Keratinocyte (primary cell): ENCODE results near the gene PDE1C. TPM values are rescaled to one million over a fixed set of nuclear protein-coding genes. Genes with fewer than 3 reads are reported as not detected.

Experiments
- DNase-seq: peaks from one replicate; pipeline ENCODE4 v3.0.0-alpha.2; 2011; ENCODE audit warnings: low read depth, missing footprints, low spot score
- FAIRE-seq: peaks from 2 replicates; lab custom pipeline; 2011; peaks lifted over from hg19 to GRCh38; lab: Jason Lieb, UNC
- H2AFZ ChIP-seq: 2 replicates; pipeline ENCODE4 v1.6.0; 2012; ENCODE audit warnings: low read length, control low read depth, inconsistent platforms; ENCODE audit not compliant: control insufficient read depth
- H3K27ac ChIP-seq: 2 replicates; pipeline ENCODE4 v1.5.1; 2011; ENCODE audit warnings: low read length; ENCODE audit not compliant: control insufficient read depth, insufficient read depth
- H3K27me3 ChIP-seq: 3 replicates; pipeline ENCODE4 v1.6.0; 2011; ENCODE audit warnings: low read length; ENCODE audit not compliant: control insufficient read depth, insufficient read depth; ENCODE audit errors: extremely low read depth
- H3K36me3 ChIP-seq, 2 experiments: 2 replicates in 1 of 2; 3 replicates in 1 of 2; pipeline ENCODE4 v1.5.1; 2011; ENCODE audit warnings: low read length in 2 of 2, mild to moderate bottlenecking in 1 of 2; ENCODE audit not compliant: control insufficient read depth in 2 of 2, insufficient read depth in 2 of 2; ENCODE audit errors: extremely low read depth in 1 of 2
- H3K4me1 ChIP-seq: 3 replicates; pipeline ENCODE4 v1.5.1; 2011; ENCODE audit warnings: low read length; ENCODE audit not compliant: control insufficient read depth, insufficient read depth; ENCODE audit errors: extremely low read depth
- H3K4me2 ChIP-seq: 3 replicates; pipeline ENCODE4 v1.6.0; 2011; ENCODE audit warnings: low read depth, low read length; ENCODE audit not compliant: control insufficient read depth, insufficient read depth; ENCODE audit errors: extremely low read depth
- H3K4me3 ChIP-seq, 3 experiments: fragments of 200-600 bp in 1 of 3; sonication (generic) in 1 of 3; 2 replicates in 2 of 3; 3 replicates in 1 of 3; pipeline ENCODE4 v1.5.1; 2011 to 2016; ENCODE audit warnings: low read length in 3 of 3, mild to moderate bottlenecking in 3 of 3, control low read depth in 2 of 3, inconsistent platforms in 1 of 3, low read depth in 1 of 3, mixed read lengths in 1 of 3, mixed run types in 1 of 3, moderate library complexity in 1 of 3; ENCODE audit not compliant: control insufficient read depth in 2 of 3, insufficient read depth in 2 of 3; ENCODE audit errors: extremely low read depth in 1 of 3
- H3K79me2 ChIP-seq: 2 replicates; pipeline ENCODE4 v1.6.0; 2012; ENCODE audit warnings: low read length; ENCODE audit not compliant: control insufficient read depth, insufficient read depth
- H3K9ac ChIP-seq: 3 replicates; pipeline ENCODE4 v1.6.0; 2011; ENCODE audit warnings: low read length; ENCODE audit not compliant: control insufficient read depth, insufficient read depth; ENCODE audit errors: extremely low read depth
- H3K9me1 ChIP-seq: 3 replicates; pipeline ENCODE4 v1.6.0; 2011; ENCODE audit warnings: low read length; ENCODE audit not compliant: control insufficient read depth, insufficient read depth; ENCODE audit errors: extremely low read depth
- H3K9me3 ChIP-seq: 2 replicates; pipeline ENCODE4 v1.5.1; 2012; ENCODE audit warnings: low read depth, low read length; ENCODE audit not compliant: control insufficient read depth
- H4K20me1 ChIP-seq: 3 replicates; pipeline ENCODE4 v1.6.0; 2011; ENCODE audit warnings: low read length; ENCODE audit not compliant: control insufficient read depth, insufficient read depth; ENCODE audit errors: extremely low read depth
- CTCF ChIP-seq, 3 experiments: IDR thresholded peaks in 1 of 3; conservative IDR thresholded peaks in 1 of 3; optimal IDR thresholded peaks in 1 of 3; 2 replicates in 2 of 3; 3 replicates in 1 of 3; pipeline versions ENCODE3 to v1.5.1; 2011; ENCODE audit warnings: low read length in 3 of 3, mild to moderate bottlenecking in 3 of 3, moderate library complexity in 2 of 3, control low read depth in 1 of 3, inconsistent platforms in 1 of 3; ENCODE audit not compliant: insufficient read depth in 2 of 3; ENCODE audit errors: extremely low read depth in 1 of 3
- EZH2 ChIP-seq: IDR thresholded peaks from one replicate; pipeline ENCODE4 v1.6.1; 2012; ENCODE audit warnings: inconsistent platforms, mild to moderate bottlenecking, low read length, moderate library complexity
- dilution Hi-C: fragments of 300-500 bp; cut with MboI; formaldehyde crosslinking; loops from one replicate; pipeline ENCODE4 v1.7.0; 2020; ENCODE audit warnings: low sequenced_read_pairs; ENCODE audit not compliant: extremely low pct_ligation_motif_present
- polyA plus RNA-seq, 5 experiments: library from polyadenylated mRNA; depleted of rRNA in 3 of 5; stranded (reverse) in 3 of 5; stranded (forward) in 1 of 5; unstranded in 1 of 5; fragments of >200 nt; gene quantifications; 1 replicate in 1 of 5; 2 replicates in 3 of 5; 3 replicates in 1 of 5; pipeline versions ENCODE4 v1.2.1 to v1.2.3, GENCODE V29; 2011 to 2012; ENCODE audit warnings: missing spikeins in 2 of 5, low read depth in 1 of 5, low replicate concordance in 1 of 5

PDE1C gene
- polyA plus RNA-seq, 1 donor (not counting 4 experiments of a cell fraction or from before 2014, with no cell fraction given): 2.5 TPM

GRCh38 chr7:31734456-31734855 lies 335.8 kb downstream of the PDE1C start:
- DNase-seq (peak; percentile 80), FAIRE-seq (peak; percentile 39)
- H2AFZ ChIP-seq: no peak overlapping the region
- no peaks in the 10 kb centered on the region for H3K27me3 ChIP-seq
- no peak for TF ChIP-seq EZH2
- no peak for TF ChIP-seq CTCF (optimal IDR thresholded peaks at IDR 0.05 in 1 of 3, IDR thresholded peaks at IDR 0.05 in 1 of 3, conservative IDR thresholded peaks at IDR 0.05 in 1 of 3; ENCODE audit: extremely low read depth in 1 of 3, insufficient read depth in 2 of 3, low read length in 3 of 3)
- peak overlapping the region; percentile 48 for H3K27ac ChIP-seq
- H3K4me2 ChIP-seq: peak overlapping the region; percentile 51
- no peaks in the 10 kb centered on the region for H3K9me3 ChIP-seq
- no peaks in the 10 kb centered on the region for H4K20me1 ChIP-seq
- H3K9ac ChIP-seq: no peak overlapping the region
- no peaks in the 10 kb centered on the region for H3K79me2 ChIP-seq
- H3K4me1 ChIP-seq: peaks cover 24% of the 10 kb centered on the region
- H3K4me3 ChIP-seq: no peak overlapping the region
- H3K9me1 ChIP-seq: no peaks in the 10 kb centered on the region
- dilution Hi-C loops: no loop called here
- H3K36me3 ChIP-seq: no peaks in the 10 kb centered on the region

GRCh38 chr7:31729195-31729804 lies 340.9 kb downstream of the PDE1C start:
- TF ChIP-seq EZH2 (no peak), CTCF (optimal IDR thresholded peaks at IDR 0.05 in 1 of 3, IDR thresholded peaks at IDR 0.05 in 1 of 3, conservative IDR thresholded peaks at IDR 0.05 in 1 of 3; ENCODE audit: extremely low read depth in 1 of 3, insufficient read depth in 2 of 3, low read length in 3 of 3) (no peak)
- Histone ChIP-seq H3K27ac (no peak overlapping the region), H3K4me3 (no peak overlapping the region), H3K27me3 (no peaks in the 10 kb centered on the region), H4K20me1 (no peaks in the 10 kb centered on the region), H3K36me3 (no peaks in the 10 kb centered on the region), H3K9me1 (no peaks in the 10 kb centered on the region), H3K79me2 (no peaks in the 10 kb centered on the region), H3K4me1 (peaks cover 16% of the 10 kb centered on the region), H3K9ac (no peak overlapping the region), H3K9me3 (no peaks in the 10 kb centered on the region), H3K4me2 (no peak overlapping the region), H2AFZ (no peak overlapping the region)
- no peak for DNase-seq
- dilution Hi-C loops: no loop called here
- peak; percentile 94 for FAIRE-seq
